ENCODE results near the gene ZNF407. TPM values are rescaled to one million over a fixed set of nuclear protein-coding genes. Genes with fewer than 3 reads are reported as not detected.
"Not testable (repeated sequence)": the region's sequence is repeated elsewhere in the genome, so short reads cannot be mapped to it uniquely, and the experiment has no call there.

ZNF407 gene
- total RNA-seq, 1 experiment from 2014 or later = 15.9 TPM

DNA sequence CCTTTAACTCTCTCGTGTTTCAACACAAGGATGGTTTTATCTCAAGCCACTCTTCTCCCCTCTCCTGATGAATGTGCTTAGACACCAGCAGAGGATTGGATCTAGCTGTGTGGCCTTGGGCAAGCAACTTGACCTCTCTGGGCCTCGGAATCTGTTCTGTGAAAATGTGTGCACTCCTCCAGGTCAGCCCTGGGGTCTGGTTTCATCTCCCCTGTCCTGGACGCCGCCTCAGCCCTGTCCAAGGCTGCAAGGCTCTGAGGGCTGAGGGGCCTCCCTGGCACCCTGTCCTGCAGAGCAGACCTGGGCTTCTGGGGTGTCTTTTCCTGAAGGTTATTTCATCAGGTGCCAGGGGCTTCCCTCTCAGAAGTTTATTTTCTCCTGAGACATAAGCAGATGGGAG lies 34.9 kb upstream of the ZNF407 start:
- no peak overlapping the region for H3K4me3 ChIP-seq (ENCODE audit: low read depth, low read length, poor library complexity, severe bottlenecking)
- no peak overlapping the region for H3K27ac ChIP-seq (ENCODE audit: low read depth, low read length, poor library complexity, severe bottlenecking)
- no peaks in the 10 kb centered on the region for H3K4me1 ChIP-seq (ENCODE audit: insufficient read depth, low read length, poor library complexity, severe bottlenecking)
- TF ChIP-seq EZH2 (IDR thresholded peaks at IDR 0.05; ENCODE audit: borderline replicate concordance, low read depth, low read length, poor library complexity, severe bottlenecking) = no peak
- TF ChIP-seq, protein P1, sequence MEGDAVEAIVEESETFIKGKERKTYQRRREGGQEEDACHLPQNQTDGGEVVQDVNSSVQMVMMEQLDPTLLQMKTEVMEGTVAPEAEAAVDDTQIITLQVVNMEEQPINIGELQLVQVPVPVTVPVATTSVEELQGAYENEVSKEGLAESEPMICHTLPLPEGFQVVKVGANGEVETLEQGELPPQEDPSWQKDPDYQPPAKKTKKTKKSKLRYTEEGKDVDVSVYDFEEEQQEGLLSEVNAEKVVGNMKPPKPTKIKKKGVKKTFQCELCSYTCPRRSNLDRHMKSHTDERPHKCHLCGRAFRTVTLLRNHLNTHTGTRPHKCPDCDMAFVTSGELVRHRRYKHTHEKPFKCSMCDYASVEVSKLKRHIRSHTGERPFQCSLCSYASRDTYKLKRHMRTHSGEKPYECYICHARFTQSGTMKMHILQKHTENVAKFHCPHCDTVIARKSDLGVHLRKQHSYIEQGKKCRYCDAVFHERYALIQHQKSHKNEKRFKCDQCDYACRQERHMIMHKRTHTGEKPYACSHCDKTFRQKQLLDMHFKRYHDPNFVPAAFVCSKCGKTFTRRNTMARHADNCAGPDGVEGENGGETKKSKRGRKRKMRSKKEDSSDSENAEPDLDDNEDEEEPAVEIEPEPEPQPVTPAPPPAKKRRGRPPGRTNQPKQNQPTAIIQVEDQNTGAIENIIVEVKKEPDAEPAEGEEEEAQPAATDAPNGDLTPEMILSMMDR (conservative IDR thresholded peaks at IDR 0.05; ENCODE audit: low read depth, low read length) = no peak
- no peaks in the 10 kb centered on the region for H3K36me3 ChIP-seq (ENCODE audit: insufficient read depth, low read length, poor library complexity, severe bottlenecking)
- DNase-seq (ENCODE audit: low spot score) = no peak
- CTCF ChIA-PET = interaction anchor here (0.6 kb wide), 1 partner anchor 373 kb away, joined by 3 read pairs; no protein-coding TSS in a partner anchor
- no peaks in the 10 kb centered on the region for H3K27me3 ChIP-seq (replicated peaks; ENCODE audit: insufficient read depth, low read depth, low read length, poor library complexity)
- no TSS peak for BruUV-seq (replicated peaks)
- POLR2A ChIA-PET (ENCODE audit: low non-redundant PET) = no interaction called here
- intact Hi-C loops (cut with micrococcal nuclease; ENCODE audit: unreplicated experiment) = no loop called here
- H3K9me3 ChIP-seq (ENCODE audit: low read depth, low read length, poor library complexity, severe bottlenecking) = no peaks in the 10 kb centered on the region

DNA sequence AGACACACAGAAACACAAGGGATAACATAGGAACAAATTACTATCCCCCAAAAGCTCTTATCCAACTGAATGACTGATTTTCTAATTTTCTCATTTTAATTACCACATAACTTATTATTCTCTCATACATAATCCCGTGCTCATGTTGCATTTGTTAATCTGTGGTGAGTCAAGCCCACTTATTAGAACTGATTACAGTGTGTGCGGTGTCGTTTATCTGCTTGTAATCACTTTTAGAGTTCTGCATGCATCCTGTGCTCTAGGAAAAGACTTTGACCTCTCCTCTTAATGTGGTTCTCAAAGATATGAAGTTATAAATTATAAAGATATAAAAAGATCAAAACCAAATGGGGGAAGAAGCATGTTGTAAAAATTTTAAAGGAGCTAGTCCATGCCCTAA lies 33.7 kb upstream of the ZNF407 start:
- H3K36me3 ChIP-seq (ENCODE audit: insufficient read depth, low read length, poor library complexity, severe bottlenecking) = no peaks in the 10 kb centered on the region
- ChIA-PET CTCF (no interaction called here), POLR2A (ENCODE audit: low non-redundant PET) (no interaction called here)
- intact Hi-C loops (cut with micrococcal nuclease; ENCODE audit: unreplicated experiment) = no loop called here
- H3K27me3 ChIP-seq (replicated peaks; ENCODE audit: insufficient read depth, low read depth, low read length, poor library complexity) = no peaks in the 10 kb centered on the region
- no peaks in the 10 kb centered on the region for H3K9me3 ChIP-seq (ENCODE audit: low read depth, low read length, poor library complexity, severe bottlenecking)
- H3K4me3 ChIP-seq (ENCODE audit: low read depth, low read length, poor library complexity, severe bottlenecking) = no peak overlapping the region
- no peak for TF ChIP-seq EZH2 (IDR thresholded peaks at IDR 0.05; ENCODE audit: borderline replicate concordance, low read depth, low read length, poor library complexity, severe bottlenecking)
- TF ChIP-seq, protein P1 (conservative IDR thresholded peaks at IDR 0.05; ENCODE audit: low read depth, low read length) = no peak
- no peaks in the 10 kb centered on the region for H3K4me1 ChIP-seq (ENCODE audit: insufficient read depth, low read length, poor library complexity, severe bottlenecking)
- H3K27ac ChIP-seq (ENCODE audit: low read depth, low read length, poor library complexity, severe bottlenecking) = no peak overlapping the region
- no TSS peak for BruUV-seq (replicated peaks)
- no peak for DNase-seq (ENCODE audit: low spot score)

DNA sequence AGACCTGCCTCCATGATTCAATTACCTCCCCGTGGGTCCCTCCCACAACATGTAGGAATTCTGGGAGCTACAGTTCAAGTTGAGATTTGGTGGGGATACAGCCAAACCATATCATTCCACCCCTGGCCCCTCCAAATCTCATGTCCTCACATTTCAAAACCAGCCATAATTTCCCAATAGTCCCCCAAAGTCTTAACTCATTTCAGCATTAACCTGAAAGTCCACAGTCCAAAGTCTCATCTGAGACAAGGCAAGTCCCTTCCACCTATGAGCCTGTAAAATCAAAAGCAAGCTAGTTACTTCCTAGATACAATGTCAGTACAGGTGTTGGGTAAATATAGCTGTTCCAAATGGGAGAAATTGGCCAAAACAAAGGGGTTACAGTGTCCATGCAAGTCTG lies 32.5 kb upstream of the ZNF407 start:
- DNase-seq (ENCODE audit: low spot score); H3K36me3 ChIP-seq (ENCODE audit: insufficient read depth, low read length, poor library complexity, severe bottlenecking); H3K4me1 ChIP-seq (ENCODE audit: insufficient read depth, low read length, poor library complexity, severe bottlenecking); H3K27ac ChIP-seq (ENCODE audit: low read depth, low read length, poor library complexity, severe bottlenecking); BruUV-seq (replicated peaks); H3K27me3 ChIP-seq (replicated peaks; ENCODE audit: insufficient read depth, low read depth, low read length, poor library complexity); POLR2A ChIA-PET (ENCODE audit: low non-redundant PET); H3K4me3 ChIP-seq (ENCODE audit: low read depth, low read length, poor library complexity, severe bottlenecking); CTCF ChIA-PET; H3K9me3 ChIP-seq (ENCODE audit: low read depth, low read length, poor library complexity, severe bottlenecking); intact Hi-C loops (cut with micrococcal nuclease; ENCODE audit: unreplicated experiment): not testable (repeated sequence)

DNA sequence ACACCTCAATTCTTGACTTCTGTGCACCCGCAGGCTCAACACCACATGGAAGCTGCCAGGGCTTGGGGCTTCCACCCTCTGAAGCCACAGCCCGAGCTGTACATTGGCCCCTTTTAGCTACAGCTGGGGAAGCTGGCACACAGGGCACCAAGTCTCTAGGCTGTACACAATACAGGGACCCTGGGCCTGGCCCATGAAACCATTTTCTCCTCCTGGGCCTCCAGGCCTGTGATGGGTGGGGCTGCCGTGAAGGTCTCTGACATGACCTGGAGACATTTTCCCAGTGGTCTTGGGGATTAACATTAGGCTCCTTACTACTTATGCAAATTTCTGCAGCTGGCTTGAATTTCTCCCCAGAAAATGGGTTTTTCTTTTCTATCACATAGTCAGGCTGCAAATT lies 31.7 kb upstream of the ZNF407 start:
- H3K4me1 ChIP-seq (ENCODE audit: insufficient read depth, low read length, poor library complexity, severe bottlenecking); H3K36me3 ChIP-seq (ENCODE audit: insufficient read depth, low read length, poor library complexity, severe bottlenecking); intact Hi-C loops (cut with micrococcal nuclease; ENCODE audit: unreplicated experiment); DNase-seq (ENCODE audit: low spot score); H3K27ac ChIP-seq (ENCODE audit: low read depth, low read length, poor library complexity, severe bottlenecking); POLR2A ChIA-PET (ENCODE audit: low non-redundant PET); H3K9me3 ChIP-seq (ENCODE audit: low read depth, low read length, poor library complexity, severe bottlenecking); CTCF ChIA-PET; BruUV-seq (replicated peaks); H3K4me3 ChIP-seq (ENCODE audit: low read depth, low read length, poor library complexity, severe bottlenecking); H3K27me3 ChIP-seq (replicated peaks; ENCODE audit: insufficient read depth, low read depth, low read length, poor library complexity): not testable (repeated sequence)

Data from A673 (cell line).